Gastrocnemius medialis (tissue), 4 donors: ENCODE measurements around the gene GPR63.

Experiments used
- CTCF ChIP-seq, 5 experiments: fragments of 450-650 bp in 3 of 5; fragments of 200-600 bp in 2 of 5; sonication (generic) in 2 of 5; IDR thresholded peaks in 4 of 5; conservative IDR thresholded peaks in 1 of 5; 1 replicate in 4 of 5; 2 replicates in 1 of 5; pipeline ENCODE4 v1.5.1; 2016 to 2019; ENCODE audit warnings: antibody characterized with exemption in 5 of 5, mild to moderate bottlenecking in 3 of 5, moderate library complexity in 3 of 5
- POLR2A ChIP-seq, 2 donors: fragments of 450-650 bp; IDR thresholded peaks; one replicate each; pipeline ENCODE4 v1.6.1; 2017; ENCODE audit warnings: antibody characterized with exemption in 2 of 2, mild to moderate bottlenecking in 2 of 2, moderate library complexity in 2 of 2

GRCh38 chr6:96786336-96786735 is 50.9 kb downstream of the GPR63 start:
- TF ChIP-seq CTCF (IDR thresholded peaks at IDR 0.05 in 4 of 5, conservative IDR thresholded peaks at IDR 0.05 in 1 of 5) (no peak), POLR2A (IDR thresholded peaks at IDR 0.05) (no peak)
